T-helper 2 cell treated with Interferon-gamma antibody and Interleukin-4, amounts not matched to agents 100 ng/mL and 5 ng/mL, for 36 hours (primary cell): ENCODE measurements around the gene NTF3. TPM values are rescaled to one million over a fixed set of nuclear protein-coding genes. Genes with fewer than 3 reads are reported as not detected.

Source experiments
- intact Hi-C: fragments of 100-400 bp; cut with micrococcal nuclease; formaldehyde crosslinking; loops from one replicate; pipeline ENCODE4 v1.15.1; 2023
- total RNA-seq: library from RNA; stranded (reverse); gene quantifications from 2 replicates; pipeline ENCODE4 v1.2.3, GENCODE V29; 2022

The NTF3 gene
- total RNA-seq, 1 donor from 2014 or later, result not detected

DNA sequence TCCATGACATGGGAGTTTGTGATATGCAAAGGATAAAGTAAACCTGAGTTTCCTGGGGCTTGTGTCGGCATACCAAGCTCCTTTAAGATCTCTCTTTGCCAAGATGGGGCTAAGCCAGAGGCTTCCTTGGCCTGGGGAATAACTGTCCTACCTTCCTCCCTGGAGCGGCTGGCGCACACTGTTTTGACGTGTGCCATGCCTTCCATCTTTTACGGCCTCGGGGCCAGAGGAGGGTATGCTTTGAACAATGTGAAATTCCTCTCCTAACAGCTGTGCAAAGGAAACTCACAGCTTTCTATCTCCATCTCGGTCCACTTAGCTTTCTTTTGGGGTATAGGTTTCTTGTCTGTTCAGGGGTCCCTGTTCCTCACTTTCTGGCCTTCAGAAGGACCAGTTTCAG, 55.2 kb downstream of the NTF3 start:
- intact Hi-C loops, result no loop called here

DNA sequence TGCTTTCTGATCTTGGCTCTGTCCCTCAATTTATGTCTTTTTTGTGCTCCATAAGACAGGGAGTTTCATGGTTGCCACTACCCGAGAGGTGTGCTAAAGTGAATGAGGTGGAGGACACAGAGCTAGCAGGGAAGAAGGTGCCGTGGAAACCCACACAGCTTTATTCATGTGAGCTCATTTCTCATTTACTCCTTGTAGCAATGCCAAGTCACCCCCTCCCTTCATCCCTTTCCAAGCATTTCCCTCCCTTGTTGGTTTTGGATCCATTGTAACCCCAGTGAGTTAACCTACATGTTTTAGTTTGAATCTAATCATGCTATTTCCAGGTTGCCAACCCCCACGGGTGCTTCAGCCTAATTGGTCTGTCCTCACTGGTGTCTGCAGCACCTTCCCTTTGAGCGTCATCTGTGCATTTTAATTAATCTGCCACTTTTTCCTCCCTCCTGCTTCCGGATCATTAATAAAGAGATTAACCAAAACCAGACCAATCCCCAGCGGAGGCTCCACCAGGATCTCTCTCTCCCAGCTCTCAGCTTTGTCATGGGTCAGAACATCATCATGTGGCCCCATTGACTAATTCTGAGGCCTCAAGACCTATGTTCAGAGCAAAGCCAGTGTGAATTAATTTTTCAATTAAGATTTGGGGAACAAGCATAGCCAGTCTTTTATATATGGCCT, 56.2 kb downstream of the NTF3 start:
- intact Hi-C loops, result no loop called here

DNA sequence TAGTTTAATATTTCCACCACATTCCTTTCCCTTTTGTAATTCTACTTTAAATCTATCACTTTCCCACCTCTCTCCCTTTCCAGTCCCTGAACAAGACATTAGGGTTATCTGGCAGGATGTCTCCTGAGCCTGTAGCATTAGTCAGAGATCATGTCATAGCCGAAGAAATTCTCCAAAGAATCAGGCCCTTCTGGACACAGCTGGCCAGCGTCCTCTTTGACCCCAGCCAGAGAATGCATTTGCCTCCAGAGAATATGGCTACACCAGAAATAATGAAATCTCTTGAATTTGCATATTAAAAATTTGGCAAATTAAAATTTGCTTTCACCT, 56.7 kb downstream of the NTF3 start:
- intact Hi-C loops, result no loop called here

DNA sequence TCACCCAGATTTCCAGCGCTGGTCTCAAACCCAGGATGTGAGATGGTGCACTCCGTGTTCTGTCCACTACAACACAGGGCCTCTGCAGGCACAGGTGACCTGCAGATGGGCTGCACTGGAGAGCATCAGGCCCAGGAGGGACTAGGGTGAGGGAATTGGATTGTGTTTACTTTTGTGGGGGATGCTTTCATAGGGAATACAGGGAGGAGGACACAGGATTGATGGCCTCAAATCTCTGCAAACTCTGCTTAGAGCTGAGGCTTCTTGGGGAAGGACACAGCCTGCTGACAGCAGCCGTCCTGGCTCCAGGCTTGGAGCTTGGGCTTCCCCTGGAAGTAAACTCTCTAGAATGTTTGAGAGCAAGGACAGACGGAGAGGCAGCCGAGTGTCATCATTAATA, 57.1 kb downstream of the NTF3 start:
- intact Hi-C loops, result no loop called here

DNA sequence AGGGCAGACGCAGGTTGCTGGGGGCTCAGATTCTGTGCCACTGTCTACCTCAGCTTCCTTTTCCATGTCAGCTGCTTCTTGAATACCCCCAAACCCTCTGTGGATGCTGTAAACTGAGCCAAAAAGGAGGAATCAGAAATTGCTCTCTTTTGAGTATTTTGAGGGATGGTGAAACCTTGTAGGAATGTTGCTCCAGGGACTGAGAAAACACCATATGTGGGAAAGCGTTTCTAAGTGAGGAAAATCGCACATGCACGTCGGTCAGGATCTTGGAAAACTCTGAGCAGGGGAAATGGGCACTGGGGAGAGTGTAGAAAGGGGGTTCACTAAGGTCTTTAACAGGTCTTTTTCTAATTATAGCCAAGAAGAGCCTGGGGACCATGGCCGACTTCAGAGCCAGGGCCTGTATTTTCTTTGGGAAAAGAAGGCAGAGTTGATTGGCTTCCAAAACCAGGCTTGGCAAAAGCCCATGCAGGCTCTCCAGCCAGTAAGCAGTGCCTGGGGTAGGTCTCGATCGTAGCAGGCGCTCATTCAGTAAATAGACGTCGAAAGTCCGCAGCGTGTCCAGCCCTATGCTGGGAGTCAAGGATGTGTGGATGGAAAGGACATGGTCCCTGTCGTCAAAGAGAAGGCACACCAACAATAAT, 58.0 kb downstream of the NTF3 start:
- intact Hi-C loops, result no loop called here

DNA sequence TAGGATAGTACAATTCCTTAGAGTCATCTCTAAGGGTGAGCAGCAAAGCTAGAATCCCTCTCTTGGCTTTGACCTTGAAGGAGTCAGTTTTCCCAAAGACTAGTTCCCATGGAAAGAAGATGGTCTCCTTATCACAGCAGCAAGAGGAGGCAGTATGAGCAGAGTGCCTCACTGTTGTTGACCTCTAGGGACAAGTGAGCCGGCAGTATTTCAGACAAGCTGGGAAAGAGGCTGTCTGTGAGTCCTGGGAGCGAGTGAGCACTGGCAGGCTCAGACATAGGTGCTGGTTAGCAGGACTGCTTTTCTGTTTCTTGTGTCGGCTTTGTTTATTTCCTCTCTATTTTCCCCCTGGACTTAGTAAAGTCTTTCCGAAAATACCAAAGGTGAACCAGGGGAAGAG, 60.7 kb downstream of the NTF3 start:
- intact Hi-C loops, result no loop called here

DNA sequence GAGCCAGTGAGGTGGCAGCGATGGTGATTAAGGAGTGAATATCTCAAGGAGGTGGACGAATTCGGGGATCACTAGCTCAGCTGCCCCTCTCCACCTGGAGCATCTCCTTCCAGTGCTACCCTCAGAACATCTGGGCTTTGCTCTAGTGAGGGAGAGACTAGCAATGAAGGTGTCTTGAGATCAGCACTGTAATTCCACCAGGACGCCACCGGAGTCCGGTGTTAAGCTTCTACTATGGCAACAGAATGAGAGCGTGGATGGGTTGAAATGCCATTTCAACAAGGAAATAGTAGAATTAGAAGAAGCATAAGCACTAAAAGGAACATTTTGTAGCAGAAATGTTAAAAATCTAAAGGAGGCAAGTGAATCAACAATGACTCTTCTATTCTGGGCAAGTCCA, 61.1 kb downstream of the NTF3 start:
- intact Hi-C loops, result no loop called here

DNA sequence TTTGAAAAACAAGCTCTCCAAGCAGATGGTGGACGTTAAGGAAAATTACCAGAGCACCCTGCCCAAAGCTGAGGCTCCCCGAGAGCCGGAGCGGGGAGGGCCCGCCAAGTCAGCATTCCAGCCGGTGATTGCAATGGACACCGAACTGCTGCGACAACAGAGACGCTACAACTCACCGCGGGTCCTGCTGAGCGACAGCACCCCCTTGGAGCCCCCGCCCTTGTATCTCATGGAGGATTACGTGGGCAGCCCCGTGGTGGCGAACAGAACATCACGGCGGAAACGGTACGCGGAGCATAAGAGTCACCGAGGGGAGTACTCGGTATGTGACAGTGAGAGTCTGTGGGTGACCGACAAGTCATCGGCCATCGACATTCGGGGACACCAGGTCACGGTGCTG, 62.4 kb downstream of the NTF3 start:
- intact Hi-C loops, result no loop called here

DNA sequence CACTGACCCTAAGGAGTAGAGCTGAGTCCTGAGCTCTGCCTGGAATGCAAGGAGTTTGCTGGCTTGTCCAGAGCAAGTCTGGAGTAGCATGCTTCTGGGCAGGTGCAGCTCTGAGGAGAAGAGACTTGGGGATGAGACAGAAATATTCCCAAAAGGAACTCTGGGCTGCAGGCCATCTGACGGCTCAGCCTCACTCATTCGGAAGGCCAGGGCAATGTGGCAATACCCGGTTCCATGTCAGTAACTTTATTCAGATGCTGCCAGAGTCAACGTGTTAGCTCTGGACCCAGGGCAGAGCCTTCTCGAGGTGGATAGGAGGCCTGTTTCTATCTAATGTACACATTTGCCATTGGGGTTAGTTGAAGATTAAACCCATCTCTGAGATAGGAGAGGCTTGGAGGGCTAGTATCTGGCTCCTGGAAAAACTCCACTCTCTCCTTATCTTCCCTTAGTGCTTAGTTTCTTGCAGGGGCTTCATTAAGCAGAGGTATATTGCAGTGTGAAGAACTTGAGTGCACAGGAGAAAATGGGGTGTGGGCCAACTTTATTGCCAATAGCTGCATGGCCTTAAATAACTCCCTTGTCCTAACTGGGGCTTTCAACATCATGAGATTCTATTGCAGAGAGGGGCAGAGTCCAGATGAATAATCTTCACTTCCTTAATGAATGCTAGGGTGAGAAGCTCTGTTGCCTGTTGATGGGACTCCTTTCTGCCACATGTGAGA, 65.6 kb downstream of the NTF3 start:
- intact Hi-C loops, result no loop called here

DNA sequence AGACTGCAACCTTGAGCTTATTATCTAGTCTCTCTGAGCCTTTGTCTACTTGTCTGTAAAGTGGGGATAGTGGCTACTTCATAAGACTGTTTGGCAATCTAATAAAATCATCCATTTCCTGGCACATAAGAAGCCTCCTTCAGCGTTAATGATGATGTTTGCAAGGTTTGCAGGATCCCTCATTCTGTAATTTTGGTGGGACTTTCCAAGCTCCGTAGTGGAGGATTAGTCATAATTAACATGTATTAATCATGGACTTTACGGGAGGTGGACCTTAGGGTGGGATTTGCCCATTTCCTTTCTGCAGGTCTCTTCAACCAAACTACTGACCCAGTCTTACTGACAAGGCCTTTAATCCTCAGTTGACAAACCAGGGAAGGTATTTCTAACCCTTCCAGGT, 66.2 kb downstream of the NTF3 start:
- intact Hi-C loops, result no loop called here

DNA sequence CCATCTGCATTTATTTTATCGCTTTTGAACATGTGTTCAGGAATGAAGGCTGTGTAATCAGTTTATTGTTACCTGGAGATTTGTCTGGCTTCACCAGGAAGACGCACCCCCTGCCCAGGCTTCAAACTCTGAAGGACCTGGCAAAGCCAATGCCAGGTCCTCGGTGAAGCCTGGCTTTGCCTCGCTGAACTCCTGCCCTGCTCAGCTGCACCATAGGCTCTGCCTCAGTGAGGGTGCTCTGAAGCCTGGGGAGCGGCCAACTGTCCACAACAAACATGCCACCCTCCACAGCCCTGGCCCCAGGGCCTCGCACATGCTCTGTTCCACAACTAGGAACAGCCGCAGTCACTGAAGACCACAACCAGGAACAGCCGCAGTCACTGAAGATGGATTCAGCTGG, 66.9 kb downstream of the NTF3 start:
- intact Hi-C loops, result no loop called here

DNA sequence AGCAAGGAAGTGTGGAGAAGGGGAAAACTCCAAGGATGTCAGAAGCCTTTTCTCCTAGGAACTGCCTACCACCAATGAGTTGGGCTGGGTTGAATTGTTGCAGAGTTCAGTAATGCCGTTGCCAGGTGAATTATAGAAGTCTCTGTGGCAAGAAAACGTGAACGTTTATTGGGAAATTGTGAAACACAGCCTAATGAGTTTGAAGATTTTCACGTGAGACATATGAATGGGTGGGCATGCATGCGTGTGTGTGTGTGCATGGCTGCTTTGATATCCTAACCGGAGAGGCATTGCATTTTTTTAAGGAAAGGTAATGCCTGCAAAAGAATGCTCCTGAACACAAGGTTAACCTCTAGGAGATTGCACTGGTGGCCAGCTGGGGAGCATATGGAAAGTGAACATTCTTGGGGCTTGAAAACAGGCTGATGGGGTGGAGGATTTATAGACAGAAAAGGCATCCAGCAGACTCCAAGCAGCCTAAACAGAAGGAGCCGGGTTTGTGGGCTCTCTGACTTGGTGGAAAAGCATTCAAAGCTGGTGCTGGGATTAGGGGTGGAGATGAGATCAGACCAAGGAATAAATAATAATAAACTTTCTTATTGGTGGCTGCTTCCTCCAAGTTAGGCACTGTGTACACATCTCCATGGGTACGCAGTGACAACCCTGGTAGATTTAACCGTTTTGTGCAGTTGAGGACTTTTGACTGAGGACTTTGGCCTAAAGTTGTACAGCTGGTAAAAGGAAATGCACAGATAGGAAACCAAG, 67.8 kb downstream of the NTF3 start:
- intact Hi-C loops, result no loop called here

DNA sequence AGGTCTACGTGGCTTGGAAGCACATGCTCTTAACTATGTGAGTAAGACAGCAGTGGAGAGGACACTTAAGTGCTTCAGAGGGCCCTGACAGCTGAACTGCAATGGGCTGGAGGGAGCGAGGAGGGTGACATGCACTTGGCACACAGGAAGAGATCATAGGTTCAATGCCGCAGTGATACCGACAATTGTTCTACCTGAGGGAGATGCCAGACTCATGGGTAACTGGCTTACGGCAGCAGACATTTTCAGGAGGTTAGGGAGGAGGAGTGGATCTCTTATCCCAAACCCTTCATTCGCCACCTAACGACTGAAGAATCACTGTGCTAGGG, 68.4 kb downstream of the NTF3 start:
- intact Hi-C loops, result no loop called here

DNA sequence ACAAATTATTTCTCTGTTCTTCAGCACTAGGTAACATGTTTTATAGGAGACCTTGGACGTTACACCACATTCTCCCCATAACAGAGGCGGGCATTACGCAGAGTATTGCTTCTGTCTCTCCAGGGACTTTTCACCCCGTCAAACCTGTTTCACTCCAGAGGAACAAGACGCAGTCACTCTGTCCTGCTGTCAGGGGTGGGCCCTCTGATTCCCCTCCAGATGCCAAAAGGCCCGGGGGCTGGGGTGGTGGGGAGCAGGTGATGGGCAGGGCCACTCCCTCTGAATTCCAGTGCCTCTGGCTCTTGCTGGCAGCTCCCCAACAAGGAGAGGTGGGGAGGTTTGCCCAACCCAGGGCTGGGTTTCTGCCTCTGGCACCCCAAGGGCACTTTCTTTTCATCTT, 71.9 kb downstream of the NTF3 start:
- intact Hi-C loops, result no loop called here

DNA sequence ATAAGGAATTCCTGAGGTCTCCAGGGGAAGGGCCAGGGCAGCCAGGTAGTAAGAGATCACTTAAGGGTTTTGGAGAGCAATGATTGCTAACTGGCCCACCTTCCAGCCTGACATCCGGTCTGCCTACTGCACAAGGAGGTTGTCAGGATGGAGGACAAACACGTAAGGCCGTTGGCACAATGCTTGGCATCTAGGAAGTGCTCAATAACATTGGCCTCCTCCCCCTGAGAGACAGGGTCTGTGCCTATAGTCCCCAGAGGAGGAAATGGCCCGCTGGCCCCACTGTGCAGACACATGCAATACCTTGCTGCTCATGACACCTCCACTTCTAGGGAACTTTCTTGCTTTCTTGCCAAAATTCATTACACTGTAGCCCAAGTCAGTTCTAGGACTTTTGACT, 73.2 kb downstream of the NTF3 start:
- intact Hi-C loops, result no loop called here

DNA sequence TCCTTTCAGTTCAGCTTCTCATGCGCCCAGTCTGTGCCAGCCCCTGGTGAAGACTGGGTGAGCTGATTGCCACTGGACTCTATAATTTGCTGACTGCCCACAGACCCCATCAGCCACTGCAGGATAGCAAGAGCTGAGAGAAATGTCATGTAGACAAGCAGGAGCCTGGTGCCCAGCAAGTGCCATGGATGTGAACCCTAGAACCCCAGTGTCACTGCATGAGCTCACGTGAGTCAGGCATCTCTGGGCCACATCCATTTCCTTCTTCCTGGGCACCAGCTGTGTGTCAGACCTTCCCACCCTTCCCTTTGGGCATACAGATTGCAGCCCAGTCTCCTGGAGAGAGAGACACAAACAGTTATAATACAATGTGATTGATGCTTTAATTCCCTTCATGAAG, 73.8 kb downstream of the NTF3 start:
- intact Hi-C loops, result no loop called here

DNA sequence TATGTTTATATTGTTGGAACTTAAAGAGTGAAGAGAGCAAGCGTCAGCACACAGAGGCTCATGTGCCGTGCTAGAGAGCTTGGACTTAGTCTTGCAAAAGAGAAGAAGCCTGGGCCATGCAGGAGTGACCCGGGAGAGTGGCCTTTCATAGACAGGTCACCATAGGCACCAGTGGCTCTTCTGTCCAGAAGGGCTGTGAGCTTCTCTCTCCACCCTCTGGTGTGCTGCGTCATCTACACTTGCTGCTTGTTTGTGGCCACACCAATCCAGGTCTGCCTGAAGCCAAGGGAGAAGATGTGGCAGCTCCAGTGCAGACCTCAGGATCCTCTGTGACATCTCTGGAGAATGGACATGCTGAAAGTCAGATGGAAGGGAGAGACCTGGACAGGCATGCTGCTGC, 74.4 kb downstream of the NTF3 start:
- intact Hi-C loops, result no loop called here

DNA sequence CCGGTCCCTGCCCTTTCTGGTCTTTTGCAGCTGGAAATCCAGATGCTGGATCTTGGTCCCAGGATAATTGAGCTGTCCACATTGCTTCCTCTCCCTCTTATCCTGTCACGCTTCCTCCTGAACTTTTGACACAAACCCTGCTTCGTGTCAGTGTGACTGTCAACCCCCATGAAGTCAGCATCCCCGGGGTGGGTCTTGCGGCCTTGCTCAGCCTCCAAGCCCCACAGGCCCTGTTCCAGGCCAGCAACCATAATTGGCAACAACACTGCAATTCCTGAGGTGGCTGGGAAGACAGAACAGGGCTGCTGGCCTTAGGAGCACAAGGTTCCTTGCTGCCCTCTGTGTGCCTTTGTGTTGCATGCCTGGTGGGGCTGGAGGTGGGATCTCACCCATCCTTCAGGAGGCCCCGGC, 74.9 kb downstream of the NTF3 start:
- intact Hi-C loops, result no loop called here

DNA sequence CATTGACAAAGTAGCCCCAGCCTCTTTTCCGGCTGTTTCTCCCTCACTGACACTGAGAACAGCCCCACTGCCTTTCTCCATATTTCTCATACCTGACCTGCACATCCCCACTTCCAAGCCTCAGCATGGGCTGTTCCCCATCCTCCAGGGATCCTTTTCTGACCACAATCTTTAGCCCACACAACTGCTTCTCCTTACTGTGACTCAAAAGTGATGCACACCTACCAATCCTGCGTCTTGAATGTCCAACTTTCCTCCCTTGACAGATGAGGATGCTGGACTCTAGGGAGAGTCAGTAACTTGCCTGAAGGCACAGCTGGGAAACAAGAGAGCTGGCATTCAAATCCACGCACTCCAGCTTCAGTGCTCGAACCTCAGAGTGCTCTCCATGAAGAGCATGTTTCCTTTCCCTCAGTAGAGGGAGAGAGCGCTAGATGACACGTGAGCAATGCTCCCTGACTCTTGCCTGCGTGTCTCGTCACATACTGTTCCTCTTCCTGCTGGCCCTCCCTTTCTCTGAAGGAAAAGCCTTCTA, 75.6 kb downstream of the NTF3 start:
- intact Hi-C loops, result no loop called here

DNA sequence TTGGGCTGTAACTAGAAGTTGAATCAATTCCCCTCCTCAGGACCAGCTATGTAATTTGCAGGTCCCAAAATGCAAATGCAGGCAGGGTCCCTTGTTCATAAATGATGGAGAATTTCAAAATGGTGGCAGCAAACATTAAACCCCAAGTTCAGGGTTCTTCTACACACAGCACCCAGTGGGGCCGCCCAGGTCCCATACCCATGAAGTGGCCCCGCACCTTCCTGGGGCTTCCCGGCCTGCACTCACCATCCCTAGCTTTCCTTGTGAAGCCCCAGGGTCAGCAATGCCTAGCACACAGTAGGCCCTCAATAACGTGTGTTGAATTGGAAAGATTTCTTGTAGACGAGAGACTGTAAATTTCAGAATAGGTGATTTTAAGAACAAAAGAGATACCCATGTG, 76.0 kb downstream of the NTF3 start:
- intact Hi-C loops, result no loop called here

DNA sequence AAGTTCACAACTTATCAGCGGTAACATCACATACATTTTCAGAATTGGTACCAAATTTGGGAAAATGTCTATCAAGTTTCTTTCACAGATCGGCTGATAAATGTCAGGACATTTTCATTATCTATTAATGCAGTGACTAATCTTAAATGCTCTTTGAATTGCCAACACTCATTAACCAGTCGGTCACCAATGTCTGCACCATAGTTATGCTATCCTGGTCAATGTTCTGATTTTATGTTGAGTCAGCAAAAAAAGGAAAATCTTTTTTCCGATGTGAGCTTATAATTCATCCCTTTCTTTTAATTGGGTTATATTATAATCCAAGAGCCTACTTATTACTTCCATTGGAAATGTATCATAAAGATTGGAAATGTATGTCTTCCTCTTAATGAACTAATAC, 77.2 kb downstream of the NTF3 start:
- intact Hi-C loops, result no loop called here

DNA sequence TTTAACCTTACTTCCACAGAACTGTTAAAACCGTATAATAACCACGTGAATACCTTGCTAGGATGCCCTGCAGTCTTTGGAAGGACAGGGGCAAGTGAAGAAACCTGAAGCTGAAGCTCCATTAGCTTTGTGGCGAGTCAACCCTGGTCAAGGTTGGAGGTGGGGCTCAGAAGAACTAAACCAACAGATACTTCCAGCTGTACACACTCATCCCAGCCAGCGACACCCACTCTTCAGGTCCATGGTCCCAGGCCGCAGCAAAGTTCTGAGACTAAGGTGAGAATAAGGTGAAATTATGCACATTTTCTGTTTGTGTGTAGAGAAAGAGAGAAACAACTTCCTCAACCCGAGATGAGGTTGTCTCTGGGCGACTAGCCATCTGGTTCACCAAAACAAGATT, 77.6 kb downstream of the NTF3 start:
- intact Hi-C loops, result no loop called here
